ENCODE measurements around the gene TAAR6. TPM values are rescaled to one million over a fixed set of nuclear protein-coding genes. Genes with fewer than 3 reads are reported as not detected.
"Not testable (repeated sequence)": the region's sequence is repeated elsewhere in the genome, so short reads cannot be mapped to it uniquely, and the experiment has no call there.

Gene TAAR6
- total RNA-seq, 4 donors from 2014 or later = not detected

DNA sequence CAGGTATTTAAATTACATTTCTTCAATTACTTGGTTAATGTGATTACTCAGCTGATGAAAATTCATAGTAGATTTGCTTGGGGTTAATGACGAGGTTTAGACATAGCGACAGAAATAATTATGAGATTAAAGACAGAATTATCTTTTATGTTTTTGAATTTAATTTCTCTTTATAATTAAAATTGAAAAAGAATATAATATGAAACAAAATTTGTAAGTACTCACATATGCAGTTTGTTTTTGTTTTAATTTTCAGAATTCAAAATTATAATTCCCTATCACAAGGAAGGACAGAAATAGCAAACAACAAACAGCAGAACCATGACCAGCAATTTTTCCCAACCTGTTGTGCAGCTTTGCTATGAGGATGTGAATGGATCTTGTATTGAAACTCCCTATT, 17.8 kb upstream of the TAAR6 start, which contains the start of gene TAAR8:
TAAR8 (plus strand) TSS at position 301 of the 400 bp plus-strand sequence; CDS start at position 322, 21 bp downstream.
- ATAC-seq (ENCODE audit: low FRiP score) = no peak
- TF ChIP-seq, protein P1, sequence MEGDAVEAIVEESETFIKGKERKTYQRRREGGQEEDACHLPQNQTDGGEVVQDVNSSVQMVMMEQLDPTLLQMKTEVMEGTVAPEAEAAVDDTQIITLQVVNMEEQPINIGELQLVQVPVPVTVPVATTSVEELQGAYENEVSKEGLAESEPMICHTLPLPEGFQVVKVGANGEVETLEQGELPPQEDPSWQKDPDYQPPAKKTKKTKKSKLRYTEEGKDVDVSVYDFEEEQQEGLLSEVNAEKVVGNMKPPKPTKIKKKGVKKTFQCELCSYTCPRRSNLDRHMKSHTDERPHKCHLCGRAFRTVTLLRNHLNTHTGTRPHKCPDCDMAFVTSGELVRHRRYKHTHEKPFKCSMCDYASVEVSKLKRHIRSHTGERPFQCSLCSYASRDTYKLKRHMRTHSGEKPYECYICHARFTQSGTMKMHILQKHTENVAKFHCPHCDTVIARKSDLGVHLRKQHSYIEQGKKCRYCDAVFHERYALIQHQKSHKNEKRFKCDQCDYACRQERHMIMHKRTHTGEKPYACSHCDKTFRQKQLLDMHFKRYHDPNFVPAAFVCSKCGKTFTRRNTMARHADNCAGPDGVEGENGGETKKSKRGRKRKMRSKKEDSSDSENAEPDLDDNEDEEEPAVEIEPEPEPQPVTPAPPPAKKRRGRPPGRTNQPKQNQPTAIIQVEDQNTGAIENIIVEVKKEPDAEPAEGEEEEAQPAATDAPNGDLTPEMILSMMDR (IDR thresholded peaks at IDR 0.05) = no peak
- DNase-seq (ENCODE audit: low spot score) = no peak

DNA sequence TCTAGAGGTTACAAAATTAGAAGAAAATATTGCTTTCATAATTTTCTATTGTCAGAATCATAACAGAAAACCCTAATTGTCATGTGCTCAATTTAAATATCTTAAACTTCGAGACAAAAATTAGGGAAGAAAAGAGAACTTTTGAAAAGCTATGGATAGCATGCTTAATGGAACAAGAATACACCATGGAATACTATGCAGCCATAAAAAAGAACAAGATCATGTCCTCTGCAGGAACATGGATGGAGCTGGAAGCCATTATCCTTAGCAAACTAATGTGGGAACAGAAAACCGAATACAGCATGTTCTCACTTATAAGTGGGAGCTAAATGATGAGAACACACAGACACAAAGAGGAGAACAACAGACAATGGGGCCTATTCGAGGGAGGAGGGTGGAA, 10.0 kb upstream of the TAAR6 start:
- ATAC-seq (ENCODE audit: low FRiP score); DNase-seq (ENCODE audit: low spot score): not testable (repeated sequence)

DNA sequence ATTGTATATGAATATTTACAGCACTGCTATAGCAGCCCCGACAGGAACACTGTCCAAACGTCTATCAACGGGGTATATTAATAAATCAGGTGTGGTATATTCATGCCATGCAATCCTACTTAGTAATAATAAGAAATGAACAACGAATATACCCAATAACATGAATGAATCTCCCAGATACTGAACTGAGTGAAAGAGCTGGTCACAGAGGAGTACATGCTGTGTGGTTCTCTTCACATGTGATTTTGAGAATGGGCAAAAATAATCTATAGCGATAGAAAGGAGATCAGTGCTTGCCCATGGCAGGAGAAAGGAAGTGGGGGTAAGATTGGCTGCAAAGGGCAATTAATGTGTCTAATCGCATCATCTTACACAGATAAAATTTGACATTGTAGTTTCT, 3.7 kb upstream of the TAAR6 start:
- no peak for ATAC-seq (ENCODE audit: low FRiP score)
- no peak for DNase-seq (ENCODE audit: low spot score)
- TF ChIP-seq, protein P1 (IDR thresholded peaks at IDR 0.05) = no peak

DNA sequence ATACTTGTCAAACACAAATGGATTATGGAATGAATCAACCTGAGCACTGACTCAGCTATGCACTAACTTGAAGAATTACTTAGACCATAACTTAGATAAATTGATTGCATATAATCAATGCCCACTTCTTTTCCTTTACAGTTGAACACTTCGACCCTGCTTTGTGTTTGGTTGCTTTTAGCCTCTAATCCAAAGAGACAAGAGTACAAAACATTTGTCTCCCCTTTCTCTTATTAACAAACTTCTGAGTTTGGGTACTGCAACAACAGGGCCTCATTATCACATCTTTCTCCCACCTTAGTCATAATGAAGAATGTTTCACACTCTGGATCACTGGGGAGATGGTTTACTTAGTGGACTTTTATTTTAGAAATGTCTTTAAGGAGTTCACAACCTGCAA, 2.6 kb upstream of the TAAR6 start:
- no peak for DNase-seq (ENCODE audit: low spot score)
- TF ChIP-seq, protein P1 (IDR thresholded peaks at IDR 0.05) = no peak
- no peak for ATAC-seq (ENCODE audit: low FRiP score)

DNA sequence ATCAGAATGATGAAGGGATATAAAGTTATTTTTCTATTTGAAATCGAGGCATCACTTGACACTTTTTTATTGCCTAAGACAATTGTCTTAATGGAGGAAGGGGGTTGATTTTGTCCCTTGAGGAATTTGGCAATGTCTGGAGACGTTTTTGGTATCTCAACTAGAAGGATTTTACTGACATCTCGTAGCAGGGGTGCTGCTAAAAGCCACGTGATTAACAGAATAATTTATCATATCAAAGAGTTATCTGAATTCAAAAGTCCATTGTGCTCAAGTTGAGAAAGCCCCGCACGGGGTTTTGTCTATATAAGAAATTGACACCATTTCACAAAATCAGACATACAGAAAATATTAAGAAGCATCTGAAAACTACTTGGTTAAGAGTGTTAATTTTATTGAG, 1.5 kb upstream of the TAAR6 start:
- TF ChIP-seq, protein P1 (IDR thresholded peaks at IDR 0.05) = no peak
- DNase-seq (ENCODE audit: low spot score) (no peak), ATAC-seq (ENCODE audit: low FRiP score) (no peak)

DNA sequence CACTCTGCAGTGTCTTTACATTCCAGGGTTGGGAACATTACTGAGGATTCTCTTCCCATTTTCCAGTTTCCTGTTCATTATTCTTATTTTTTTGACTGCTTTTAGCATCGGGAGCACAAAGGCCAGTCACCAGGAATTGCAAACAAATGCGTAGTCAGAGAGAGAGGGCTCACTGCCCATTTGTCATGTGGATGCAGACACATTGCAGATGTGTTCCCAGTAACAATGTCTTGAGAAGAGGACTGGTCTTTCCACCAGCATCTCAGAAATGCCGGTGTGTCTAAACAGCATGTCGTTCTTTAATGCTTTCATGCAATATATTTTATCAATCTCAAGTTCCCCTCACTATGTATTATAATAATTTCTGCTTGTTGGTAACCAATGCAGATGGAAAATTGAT, 952 bp upstream of the TAAR6 start:
- TF ChIP-seq, protein P1 (IDR thresholded peaks at IDR 0.05) = no peak
- DNase-seq (ENCODE audit: low spot score) (no peak), ATAC-seq (ENCODE audit: low FRiP score) (no peak)

DNA sequence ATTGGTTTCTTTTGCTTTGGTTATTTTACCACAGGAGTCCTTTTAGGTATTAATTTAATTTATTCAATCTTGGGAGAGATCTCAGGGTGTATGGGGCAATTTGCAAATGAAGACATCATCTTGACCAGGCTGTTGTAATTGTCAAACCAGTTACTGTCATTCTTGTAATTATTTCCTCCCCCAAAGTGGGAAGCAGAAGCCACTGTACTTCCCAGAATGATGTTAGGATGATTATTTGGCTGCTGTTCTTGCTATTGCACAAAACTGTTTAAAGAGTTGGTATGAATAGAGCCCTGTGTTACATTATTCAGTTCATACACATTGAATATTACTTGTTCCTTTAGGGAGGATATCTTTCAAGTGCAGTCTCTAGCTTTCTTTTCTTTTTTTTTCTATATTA, 1.7 kb downstream of the TAAR6 start:
- ATAC-seq (ENCODE audit: low FRiP score) (no peak), DNase-seq (ENCODE audit: low spot score) (no peak)
- TF ChIP-seq, protein P1 (IDR thresholded peaks at IDR 0.05) = no peak

DNA sequence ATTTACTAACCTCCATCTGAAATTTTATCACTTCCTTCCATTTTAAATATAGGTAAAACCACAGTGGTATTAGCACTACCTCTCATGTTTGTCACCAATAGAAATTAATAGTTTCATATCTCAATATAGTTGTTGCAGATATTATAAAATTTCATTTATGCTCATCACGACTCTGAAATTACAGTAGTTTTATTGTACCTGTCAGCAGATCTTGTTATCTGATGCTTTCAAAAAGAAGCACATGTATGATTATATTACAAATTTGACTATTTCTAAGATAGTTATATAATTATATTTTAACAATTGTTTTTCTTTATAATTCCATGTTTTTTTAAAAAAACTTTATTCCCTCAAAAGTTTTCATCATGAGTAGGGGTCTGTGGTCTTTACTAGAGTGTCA, 14.6 kb downstream of the TAAR6 start:
- TF ChIP-seq, protein P1 (IDR thresholded peaks at IDR 0.05) = no peak
- no peak for DNase-seq (ENCODE audit: low spot score)

More for the DNA sequence above, 14.6 kb downstream of the TAAR6 start:
- ATAC-seq (ENCODE audit: low FRiP score) = no peak
